ELF-1 (cell line): ENCODE data around the gene MIAT.
"Not testable (repeated sequence)": the region's sequence is repeated elsewhere in the genome, so short reads cannot be mapped to it uniquely, and the experiment has no call there.

Experiments used
- DNase-seq: peaks from one replicate; pipeline ENCODE4 v3.0.0-alpha.2; 2016; ENCODE audit warnings: low read depth, low spot score

MIAT gene

DNA sequence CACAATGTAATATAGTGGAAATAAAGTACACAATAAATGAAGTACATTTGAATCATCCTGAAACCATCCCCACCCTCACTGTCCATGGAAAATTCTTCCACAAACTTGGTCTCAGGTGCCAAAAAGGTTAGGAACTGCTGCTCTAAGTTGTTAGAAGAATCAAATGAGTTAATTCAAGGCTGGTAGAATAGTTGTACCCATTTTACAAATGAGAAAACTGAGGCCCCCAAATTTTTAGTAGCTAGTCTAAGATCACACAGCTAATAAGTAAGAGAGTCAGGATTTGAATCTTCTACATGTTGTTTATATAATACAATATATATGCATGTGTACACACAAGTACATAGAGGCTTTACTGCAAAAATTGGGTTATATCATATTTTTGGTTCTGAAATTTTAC lies 43.1 kb downstream of the MIAT start:
- DNase-seq, result no peak

DNA sequence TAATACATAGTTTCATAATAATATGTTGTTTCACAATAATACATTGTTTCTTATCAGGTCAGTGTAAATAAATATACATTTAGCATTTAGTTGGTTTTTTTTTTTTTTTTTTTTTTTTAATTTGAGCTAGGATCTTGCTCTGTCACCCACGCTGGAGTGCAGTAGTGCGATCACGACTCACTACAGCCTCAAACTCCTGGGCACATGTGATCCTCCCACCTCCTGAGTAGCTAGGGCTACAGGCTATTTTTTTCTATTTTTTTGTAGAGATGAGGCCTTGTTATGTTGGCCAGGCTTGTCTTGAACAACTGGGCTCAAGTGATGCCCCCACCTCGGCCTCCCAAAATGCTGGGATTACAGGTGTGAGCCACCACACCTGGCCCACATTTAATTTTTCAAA lies 43.5 kb downstream of the MIAT start:
- DNase-seq, result no peak

DNA sequence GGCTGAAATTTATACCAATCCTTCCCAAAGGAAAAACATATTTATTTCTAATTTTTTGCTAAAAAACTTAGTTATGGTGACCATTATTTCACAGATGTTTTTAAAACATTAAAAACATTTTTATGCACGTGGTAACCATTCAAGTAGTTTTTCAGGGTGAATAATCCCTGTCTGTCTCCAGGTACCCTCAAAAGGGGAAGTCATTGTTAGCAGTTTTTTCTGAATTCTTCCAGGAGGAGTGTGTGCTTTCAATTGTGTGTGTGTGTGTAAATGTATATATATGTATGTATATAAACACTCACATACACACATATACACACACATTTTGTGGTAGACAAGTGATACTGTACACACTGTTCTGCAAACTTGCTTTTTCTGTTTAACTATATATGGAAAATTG lies 43.9 kb downstream of the MIAT start:
- no peak for DNase-seq

DNA sequence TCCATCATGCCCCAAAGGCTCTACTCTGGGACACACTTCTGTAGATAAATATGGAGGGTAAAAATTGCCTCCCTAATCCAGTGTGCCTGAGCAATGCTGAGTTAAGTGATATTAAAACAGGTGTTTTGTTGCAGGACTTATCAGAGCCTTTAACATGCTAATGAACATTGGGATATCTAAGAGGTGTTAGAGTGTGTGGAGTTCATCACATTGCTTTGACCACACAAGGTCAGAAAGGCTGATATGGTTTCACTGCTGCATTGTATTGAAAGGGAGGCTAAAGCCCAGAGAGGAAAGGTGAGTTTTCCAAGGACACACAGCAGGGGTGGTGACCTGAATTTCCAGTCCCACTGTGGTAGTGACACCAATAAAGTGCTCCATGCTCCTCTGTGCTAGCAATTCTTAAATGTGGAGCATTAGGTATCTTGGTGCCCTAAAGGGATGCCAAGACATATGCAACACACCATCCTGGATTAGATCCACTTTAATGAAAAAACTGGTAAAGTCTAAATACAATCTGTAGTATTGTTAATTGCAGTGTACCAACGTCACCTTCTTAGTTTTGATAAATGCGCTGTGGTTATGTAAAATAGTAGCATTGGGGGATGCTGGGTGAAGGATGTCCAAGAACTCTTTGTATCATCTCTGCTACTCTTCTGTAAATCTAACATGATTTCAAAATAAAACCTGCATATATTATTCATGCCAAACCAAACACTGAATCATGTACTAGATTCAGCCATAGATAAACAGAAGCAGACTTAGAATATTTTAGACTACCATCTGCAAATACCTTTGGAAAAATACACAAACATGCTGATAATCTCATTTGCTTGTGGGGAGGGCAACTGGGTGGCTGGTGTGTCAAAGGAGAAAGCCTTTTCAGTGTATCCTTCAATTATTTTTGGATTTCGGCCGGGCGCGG lies 45.8 kb downstream of the MIAT start:
- DNase-seq, result no peak

DNA sequence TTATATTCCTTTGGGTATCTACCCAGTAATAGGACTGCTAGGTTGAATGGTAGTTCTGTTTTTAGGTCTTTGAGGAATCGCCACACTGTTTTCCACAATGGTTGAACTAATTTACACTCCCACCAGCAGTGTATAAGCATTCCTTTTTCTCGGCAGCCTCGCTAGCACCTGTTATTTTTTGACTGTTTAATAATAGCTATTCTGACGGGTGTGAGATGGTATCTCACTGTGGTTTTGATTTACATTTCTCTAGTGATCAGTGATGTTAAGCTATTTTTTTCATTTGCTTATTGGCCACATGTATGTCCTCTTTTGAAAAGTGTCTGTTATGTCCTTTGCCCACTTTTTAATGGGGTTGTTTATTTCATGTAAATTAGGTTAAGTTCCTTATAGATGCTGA lies 48.0 kb downstream of the MIAT start:
- not testable (repeated sequence) for DNase-seq

DNA sequence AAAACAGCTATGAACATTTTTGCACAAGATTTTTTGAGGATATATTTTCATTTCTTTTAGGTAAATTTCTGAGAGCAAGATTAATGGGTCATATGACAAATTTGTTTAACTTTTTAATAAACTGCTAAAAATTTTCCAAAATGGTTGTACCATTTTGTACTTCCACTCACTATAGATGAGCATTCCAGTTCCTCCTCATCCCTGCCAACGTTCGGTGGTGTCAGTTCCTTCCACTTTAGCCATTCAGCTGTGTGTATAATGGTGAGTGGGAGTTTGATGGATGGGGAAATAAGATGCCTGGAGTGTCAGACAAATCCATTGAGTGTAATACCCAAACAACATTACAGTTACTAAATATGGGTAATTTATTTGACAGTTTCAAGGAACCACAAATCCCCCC lies 49.7 kb downstream of the MIAT start:
- no peak for DNase-seq

DNA sequence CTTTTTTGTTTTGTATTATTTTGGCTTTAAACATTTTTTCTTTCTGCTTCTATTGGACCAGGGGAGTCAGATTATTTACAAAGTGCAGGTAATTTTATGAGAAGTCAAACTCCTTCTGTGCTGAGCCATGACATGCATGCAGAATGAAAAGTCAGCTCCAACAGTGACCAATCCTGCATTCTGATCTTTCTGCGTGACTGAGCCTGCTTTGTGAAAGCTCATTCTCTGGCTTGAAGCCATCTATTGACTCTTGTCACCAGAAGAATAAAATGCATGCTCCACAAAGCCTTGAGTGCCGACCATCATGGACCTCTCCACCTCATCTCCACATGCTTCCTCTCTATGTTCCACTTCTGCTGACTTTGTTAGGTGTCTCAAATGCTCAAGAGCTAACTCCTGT lies 50.2 kb downstream of the MIAT start:
- no peak for DNase-seq

DNA sequence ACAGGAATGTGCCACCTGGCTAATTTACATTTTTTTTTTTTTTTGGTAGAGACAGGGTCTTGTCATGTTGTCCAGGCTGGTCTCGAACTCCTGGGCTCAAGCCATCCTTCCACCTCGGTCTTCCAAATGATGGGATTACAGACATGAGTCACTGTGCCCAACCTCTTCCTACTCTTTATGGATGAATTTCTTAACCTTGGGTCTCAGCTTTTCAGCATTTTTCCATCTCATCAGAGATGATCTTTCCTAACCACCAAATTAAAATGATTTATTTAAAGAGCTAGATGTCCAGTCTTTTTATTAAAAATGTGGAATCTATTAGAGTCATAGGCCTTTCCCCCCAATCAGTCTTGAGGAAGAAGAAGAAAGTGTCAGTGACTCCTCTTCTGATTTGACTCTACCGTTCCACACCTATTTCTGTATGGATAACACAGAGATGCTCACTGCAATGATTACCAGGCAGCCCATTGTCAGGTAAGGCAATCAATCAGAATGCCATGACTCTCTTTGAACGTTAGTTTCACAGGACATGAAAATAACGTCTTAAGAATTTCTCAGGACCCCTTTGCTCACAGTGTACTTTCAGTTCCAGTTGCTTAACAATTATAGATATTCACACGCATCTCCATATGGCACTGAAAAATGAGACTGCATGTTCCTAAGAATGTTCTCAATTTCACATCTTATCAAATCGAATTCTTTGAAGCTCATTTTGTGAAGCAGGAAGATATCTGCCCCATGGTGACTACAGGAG lies 51.0 kb downstream of the MIAT start:
- DNase-seq, result no peak

DNA sequence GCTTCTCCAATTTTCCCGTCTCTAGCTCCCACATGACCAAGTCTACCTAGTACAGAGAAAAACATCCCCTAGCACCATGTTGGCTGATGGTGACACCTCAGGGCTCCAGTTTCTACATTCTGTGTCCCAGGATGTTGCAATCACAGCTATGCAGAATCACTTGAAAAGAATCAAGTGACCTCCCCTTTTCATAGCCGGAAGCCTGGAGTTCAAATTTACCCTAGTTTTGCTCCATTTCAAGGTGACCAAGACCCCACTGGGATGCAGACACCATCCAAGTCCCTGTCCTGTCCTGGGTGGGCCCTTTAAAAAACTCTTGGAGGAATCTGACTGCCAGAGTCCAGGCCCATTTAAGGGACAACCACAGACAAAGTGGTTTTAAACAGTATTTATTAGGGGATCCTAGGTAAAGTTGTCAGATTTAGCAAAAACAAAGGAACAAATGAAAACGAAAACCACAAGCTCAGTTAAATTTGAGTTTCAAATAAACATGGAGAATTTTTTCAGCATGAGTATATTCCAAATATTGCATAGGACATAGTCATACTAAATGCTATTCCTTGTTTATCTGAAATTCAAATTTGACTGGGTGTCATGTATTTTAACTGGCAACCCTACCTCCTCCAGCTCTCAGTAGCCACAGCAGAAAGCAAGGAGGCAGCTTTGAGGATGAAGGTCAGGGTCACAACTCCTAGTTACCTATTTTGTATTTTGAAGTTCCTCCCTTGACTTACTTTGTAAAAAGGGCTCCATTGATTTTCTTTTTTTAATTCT lies 52.4 kb downstream of the MIAT start:
- no peak for DNase-seq

DNA sequence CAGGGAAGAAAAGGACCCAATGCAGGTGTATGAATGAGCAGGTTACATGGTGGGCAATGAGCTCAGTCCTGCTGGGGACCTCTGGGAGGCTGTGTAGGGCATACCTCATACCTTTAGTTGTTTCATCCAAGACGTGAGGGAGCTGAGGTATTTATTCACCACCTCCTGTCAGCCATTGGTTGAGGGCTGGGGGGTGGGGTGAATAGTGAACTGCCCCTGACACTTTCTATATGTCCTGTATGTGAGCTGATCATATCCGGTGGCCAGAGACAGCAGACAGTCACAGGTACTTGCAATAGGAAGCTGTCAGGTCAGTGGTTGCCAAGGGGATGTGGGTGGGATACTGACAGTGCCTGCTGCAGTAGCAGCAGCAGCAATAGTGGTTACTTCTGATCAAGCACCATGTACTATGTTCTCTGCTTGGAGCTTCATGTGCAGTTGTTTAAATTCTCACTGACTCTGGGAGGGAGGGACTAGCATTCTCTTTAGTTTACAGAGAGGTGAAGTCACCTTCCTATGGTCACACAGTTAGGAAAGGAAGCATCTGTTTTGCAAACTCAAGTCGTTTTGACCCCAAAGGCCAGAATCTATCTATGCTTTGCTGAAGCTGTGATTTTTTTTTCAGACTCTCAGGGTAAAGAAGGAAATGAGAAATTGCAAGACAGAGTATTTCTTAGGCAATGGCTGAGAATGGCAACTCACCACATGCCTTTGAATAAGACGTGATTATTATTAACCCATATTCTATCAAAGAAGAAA lies 54.0 kb downstream of the MIAT start:
- DNase-seq, result no peak

DNA sequence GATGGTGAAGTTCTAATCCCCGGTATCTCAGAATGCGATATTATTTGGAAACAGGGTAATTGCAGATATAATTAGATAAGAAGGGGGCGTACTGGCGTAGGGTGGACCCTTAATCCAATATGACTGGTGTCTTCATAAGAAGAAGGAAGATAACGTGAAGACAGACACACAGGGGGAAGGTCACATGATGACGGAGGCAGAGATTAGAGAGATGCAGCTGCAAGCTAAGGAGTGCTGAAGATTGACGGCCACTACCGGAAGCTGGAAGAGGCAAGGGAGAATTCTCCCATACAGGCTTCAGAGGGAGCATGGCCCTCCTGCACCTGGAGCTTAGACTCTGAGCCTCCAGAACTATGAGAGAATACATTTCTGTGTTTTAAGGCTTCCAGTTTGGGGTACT lies 54.8 kb downstream of the MIAT start:
- no peak for DNase-seq

DNA sequence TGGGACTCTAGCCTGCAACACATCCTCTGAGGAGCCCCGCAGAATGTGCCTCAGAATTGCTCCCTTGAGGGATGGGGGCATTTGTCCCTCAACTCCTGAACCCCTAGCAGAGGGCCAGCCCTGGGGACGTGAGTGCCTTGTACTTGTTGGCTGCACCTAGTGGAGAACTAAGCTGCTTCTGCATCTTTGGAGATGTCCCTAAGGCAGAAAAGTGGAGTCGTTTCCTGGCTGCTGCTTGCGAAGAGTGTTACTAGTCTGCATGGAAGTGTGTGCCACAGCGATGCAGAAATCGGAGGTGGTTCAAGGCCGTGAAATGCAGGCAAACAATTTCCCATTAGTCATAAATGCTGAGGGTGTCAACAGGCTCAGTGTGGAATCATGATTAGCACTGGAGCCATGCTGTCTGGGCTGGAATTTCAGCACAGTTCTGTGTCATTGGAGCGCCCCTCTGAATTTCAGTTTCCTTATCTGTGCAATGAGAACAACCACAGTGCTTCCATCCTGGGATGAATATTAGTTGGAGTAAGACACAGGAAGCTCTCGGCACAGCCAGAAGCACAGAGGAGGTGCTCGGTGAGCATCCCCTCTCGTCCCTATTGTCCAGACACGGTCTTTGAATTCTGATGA lies 56.5 kb downstream of the MIAT start:
- DNase-seq, result no peak

DNA sequence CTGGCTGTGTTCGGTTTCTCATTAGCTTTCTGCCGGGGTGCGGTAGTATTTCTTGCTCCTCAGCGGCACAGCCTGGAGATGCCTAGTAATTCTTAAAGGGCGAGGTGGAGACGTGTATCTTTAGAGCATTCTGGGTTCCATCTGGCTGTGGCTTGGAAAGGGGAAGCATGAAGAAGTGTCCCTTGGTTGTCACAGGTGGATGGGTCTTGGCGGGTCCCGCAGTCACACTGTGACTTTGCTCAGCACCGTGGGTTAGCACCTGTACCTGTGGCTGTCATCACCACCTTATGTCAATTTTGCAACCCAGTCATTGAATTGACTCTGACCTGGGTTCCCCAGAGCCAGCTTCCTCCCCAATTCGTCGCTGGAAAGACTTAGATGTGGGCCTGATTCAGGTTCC lies 57.6 kb downstream of the MIAT start:
- DNase-seq, result no peak

DNA sequence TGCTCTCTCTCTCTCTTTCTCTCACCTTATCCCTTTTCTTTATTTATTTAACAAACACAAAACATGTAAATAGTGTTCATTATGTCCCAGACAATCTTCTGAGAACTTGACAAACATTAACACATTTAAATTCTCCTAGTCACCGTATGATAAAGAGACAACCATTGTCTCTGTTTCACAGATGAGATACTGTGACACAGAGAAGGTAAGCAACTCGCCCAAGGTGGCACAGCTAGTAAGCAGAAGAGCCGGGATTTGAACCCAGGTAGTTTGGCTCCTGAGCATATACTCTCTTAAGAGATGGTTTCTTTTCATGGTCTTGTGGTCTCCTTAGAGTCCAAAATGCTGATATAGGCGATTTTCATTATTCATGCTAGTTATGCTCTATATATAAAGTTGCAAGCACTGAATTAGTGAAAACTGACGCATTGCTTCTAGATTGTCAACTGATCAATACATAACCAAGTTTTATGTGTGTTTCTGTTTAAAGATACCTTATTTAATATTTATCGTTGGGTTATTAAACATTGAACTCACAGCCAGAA lies 58.1 kb downstream of the MIAT start:
- DNase-seq, result no peak

DNA sequence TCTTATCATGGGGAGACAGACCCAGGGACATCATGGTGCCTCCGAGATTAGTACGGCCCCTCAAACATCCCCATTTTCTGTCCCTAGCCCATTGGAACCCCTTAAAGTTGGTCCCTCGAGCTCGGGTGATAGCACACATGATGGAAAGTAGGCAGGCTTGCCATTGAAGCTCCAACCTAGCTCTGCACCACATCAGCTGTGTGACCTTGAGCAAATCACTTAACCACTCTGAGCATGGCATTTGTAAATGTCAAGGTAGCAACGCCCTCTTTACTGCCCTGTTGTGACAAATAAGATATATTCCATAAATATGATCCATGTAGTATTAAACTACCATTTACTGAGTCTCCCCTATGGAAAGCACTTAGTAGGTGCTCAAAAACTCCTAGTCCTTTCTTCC lies 61.1 kb downstream of the MIAT start:
- no peak for DNase-seq

DNA sequence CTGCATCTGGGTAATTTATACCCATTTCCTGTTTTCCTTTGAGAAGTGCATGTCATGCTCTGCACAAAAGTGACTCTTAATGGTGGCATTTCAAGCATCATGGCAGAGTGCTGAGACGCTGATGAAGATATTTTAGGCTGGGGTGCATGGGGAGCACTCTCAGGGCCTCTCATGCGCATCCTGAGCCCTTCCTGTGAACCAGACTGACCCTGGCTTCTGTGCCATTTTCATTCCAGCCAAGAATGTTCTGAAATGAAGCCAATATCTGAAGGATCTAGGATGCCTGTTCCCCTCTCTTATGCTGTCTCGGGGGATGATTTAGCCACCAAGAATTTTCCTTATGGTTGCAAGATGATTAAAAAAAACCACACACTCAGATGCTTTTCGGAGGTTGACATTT lies 61.5 kb downstream of the MIAT start:
- DNase-seq, result no peak

DNA sequence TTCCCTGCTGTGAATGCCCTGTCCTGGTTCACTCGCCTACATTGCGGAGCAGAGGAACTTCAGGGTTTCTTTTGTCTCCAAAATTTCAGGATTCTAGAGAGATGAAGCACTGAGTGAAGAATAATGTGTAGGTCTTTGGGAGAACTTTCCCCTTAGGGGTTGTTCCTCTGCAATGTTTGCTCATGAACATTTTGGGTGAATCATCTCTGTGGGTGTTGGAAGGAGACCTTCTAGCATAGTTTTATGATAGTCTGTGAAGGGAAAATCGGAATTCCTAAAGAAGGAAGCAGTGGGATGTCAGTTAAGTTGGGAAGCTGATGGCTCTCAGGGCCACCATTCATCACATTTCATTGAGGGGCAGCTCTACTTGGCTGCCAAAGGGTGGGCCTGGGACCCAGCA lies 64.8 kb downstream of the MIAT start:
- no peak for DNase-seq

DNA sequence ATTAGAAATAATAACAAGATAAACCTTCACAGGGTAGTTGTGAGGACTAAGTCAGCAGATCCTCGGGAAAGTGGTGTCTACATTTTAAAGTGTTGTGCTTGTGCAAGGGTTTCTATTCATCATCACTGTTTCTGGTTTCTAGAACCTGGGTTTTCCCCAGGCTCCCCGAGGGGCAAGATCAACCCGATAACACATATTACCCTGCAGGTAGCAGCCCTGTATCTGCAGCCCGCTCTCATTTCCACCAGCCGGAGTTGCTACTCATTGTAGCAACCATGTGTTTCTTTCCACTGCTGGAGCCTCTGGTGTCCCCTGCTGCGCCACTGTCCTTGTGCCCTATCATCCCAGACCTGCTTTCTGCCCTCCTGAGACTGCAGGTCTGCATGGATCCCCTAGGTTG lies 67.0 kb downstream of the MIAT start:
- no peak for DNase-seq

DNA sequence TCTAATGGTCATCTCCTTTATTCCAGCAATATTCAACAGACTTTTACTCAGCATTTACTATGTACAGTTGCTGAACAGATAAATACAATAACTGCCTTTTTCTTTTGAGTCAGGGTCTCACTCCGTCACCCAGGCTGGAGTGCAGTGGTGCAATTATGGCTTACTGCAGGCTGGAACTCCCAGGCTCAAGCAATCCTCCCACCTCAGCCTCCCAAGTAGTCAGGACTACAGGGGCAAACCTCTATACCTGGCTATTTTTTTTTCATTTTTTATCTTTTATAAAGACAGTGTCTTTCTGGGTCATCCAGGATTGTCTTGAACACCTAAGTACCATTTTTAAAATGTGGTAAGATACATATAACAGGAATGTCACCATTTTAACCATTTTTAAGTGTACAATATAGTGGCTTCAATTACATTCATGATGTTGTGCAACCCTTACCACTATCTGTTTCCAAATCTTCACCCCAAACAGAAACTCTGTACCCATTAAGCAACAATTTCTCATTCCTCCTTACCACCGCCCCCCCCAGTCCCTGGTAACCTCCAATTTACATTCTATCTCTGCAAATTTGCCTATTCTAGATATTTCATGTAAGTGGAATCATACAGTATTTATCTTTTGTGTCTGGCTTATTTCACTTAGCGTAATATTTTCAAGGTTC lies 67.8 kb downstream of the MIAT start:
- DNase-seq, result no peak
